GF-D8 (cell line): ENCODE data around the gene ABCC11.

Experiments
- DNase-seq: peaks from one replicate; lab custom pipeline; 2025; lab: John Stamatoyannopoulos, UW

The ABCC11 gene

DNA sequence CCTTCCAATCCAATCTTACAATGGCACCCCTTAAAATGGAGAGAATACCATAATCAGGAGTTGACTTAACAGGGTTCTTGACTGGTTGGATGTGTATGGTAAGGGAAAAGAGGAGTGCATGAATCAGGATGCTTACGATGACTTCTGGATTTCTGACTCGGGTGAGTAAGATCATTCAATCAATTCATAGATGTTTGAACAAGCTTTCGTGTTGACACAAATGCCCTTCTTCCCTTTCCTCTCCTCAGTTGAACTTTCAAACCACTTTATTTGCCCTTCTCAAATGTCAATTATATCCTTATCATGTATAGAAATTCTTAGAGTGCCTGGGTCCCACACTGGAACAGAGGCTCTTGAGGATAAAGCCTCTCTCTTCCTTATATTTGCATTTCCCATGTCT is 117.4 kb downstream of the ABCC11 start:
- no peak for DNase-seq

DNA sequence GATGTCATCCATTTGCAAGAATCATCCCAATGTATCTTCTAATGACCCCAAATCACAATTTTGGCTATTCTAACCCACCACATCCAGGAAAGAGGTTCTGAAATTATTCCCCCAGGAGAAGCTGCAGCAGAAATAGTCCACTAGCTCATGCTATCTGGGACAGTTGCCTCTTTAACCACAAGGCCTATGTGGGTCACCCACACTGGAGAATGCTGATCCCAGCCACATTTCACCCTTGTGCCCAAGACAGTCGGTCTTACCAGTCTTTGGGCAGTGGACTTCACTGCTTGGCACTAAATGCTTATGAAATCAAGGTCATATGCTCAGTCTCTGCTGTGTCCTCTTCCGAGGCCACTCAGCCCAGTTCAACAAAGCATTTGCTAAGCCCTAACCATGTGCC is 118.6 kb downstream of the ABCC11 start:
- DNase-seq = no peak

DNA sequence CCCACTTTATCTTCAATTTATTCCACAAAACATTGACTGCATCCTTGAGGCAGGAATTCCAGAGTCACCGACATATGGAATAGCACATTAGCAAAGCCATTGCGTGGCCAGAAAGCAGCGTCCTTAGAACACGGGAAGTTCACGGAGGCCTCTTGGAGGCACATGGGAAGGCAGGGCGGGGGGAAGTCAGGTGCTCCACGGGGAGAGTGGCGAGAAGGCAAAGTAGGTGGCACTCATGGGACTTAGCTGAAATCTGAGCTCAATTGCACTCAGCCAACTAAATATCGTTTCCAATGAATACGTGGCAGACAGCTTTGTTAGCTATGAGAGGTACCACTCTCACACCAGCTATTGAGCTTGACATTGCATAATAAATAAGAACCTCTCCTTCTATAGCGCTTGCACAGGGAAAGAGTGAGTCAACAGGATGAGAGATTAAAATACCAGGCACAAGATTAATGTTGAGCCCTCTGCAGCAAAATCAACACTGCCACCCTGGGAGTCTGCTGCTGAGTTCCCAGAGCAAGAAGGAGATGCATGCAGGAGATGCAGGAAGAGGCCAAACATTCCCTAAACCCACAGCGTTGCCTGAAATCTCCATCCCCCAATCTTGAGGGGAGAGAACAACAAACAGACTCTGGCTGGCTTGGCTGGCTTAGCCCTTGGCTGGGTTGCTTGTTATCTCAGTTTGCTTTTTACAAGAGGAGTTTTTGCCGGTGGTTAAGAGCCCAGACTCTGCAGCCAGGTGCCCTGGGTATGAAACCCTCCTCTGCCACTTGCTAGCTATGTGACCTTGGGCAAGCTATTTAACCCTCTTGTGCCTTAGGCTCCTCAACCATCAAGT is 120.3 kb downstream of the ABCC11 start:
- no peak for DNase-seq

DNA sequence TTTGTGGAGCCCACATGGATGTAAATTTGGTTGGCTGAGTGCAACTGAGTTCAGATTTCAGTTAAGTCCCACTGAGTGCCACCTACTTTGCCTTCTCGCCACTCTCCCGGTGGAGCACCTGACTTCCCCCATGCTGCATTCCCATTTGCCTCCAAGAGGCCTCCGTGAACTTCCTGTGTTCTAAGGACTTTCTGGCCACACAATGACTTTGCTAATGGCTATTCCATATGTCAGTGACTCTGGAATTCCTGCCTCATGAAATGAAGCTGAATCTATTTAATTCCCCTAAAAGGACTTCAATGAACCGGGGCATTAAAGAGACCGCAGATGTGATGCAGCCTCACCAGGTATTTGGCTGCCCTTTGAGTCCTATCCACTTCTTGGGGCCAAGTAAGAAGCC is 121.5 kb downstream of the ABCC11 start:
- DNase-seq = no peak

DNA sequence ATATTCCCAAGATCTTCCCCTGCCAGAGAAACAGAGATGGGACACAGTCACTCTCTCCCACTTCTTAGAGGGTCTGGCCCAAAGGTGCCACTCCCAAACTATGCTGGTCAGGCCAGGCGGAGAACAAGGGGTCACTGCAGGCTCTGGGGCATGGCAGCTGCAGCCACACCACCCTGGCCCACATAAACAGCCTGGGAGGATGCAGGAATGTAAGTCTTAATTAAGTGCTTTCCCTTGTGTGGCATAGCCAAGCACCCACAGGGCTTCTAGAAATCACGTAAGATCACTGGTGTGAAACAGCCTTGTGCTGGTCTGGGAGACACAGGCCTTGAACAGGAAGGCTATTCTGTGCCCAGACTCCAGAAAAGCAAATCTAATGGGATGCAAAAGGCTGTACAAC is 123.1 kb downstream of the ABCC11 start:
- DNase-seq = no peak

DNA sequence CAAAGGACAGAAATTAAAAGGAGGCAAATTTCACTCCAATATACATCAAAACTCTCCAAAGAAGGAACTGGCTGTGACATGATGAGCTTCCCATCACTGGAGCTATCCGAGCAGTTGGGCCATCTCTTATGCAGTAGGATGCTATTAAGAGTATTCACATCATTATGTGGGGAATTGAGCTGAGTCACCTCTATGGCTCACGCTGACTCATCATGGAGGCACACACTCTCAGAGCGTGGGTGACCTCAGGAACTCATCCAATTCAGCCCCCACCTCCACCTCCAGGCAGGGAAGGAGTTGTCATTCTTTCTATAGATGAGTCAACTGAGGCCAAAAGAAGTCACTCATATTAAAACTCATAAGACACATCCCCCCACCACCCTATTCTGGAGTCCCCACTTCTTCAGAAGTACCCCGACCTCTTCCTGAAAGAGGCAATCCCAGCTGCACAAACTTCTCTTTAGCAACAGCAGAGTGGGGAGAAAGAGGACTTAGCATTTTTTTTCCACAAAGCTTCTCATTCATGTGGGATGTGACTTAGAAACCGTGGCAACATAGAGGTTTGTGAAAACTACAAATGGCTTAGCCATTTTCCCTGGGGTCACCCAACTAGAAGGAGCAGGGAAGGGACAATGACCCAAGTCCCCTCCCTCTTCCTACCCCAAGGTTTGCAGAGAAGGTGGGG is 124.1 kb downstream of the ABCC11 start:
- DNase-seq = no peak

DNA sequence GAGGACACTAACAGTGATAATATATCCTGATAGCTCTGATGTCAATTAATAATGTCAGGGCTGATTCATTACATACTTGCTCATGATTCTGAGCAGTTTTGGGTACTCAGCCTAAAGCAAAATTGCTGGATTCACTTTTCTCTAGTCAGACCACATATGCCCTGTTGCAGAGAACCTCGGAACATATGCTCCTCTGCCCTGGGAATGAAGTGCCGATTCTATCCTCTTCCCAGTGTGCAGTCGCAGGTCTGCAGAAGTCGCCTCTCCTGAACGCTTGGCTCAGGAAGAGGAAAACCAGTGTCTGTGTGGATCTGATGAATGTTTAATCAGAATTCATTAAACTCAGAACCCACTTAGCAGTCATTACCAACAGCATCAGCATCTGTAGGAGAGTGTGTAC is 126.1 kb downstream of the ABCC11 start:
- DNase-seq = no peak

DNA sequence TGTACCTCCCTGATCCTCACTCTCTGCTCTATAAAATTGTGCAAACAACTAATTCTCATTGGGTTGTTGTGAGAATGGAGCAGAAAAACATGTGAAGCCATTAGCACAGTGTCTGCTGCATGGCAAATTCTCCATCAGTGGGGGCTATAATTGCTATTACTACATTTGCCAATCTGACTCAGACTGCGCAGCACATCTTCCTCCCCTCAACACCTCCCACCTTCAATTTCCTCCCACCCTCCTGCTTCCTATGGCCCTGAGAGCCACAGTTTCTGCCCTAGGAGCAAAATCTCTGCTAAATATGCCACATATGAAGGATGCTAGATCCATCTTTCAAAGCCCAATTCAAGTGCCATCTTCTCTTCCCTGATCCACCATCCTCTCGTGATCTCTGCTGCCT is 128.5 kb downstream of the ABCC11 start:
- DNase-seq = no peak

DNA sequence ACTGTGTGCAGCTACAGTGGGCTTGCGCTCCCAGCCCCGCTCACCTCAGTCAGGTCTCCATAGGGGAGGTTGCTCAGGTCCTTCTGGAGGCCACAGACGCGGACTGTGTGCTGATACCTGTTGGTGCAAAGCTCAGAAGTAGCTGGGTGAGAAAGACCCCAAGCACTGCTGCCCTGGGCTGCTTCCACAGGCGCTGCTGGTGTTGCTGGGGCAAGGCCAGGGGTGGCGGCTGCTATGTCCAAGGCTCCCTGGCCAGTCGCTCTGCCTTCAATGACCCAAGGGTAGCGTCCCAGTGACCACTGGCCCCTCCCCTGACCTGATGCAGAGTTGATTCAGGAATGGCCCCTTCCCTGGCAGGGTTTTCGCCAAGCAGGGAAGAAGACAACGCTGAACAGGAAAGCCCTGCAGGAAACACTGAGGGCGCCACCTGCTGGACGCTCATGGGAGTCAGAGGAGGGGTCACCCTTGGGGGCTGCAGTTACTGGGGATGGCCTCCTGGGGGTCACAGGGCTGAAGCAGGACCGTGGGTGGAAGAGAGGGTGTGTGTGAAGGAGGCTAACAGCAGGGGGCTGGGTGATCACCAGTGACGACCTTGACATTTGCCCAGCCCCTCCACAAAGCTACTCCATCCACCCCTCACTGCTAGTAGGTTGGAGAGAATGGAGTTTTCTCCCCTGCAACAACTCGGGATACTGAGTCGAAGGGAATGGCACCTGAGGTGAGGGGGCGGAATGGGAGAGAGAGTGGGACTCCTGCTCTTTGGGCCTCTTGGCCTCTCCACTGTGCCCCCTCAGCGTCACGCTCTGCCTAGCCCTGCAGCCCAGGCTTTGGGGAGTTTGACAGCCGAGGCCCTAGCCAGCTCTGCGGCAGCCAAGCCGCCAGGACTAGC is 129.9 kb downstream of the ABCC11 start:
- no peak for DNase-seq
